Panc1 (cell line): Measurements from ENCODE around the gene RNF220. TPM values are rescaled to one million over a fixed set of nuclear protein-coding genes. Genes with fewer than 3 reads are reported as not detected.
A peak's percentile ranks its signal among the peaks of the same experiment; 100 is the strongest.

ENCODE experiments used
- ATAC-seq: fragments of 200-7000 bp; cut with Tn5 transposase; 2 replicates; pipeline ENCODE4 v1.9.1; 2020; ENCODE audit warnings: mild to moderate bottlenecking, moderate library complexity
- BruUV-seq: library from RNA; stranded (reverse); fragments of 400-500 nt; replicated peaks from 2 replicates; lab custom pipeline; 2021; lab: Mats Ljungman, UMichigan
- CTCF ChIA-PET: fragments of 300-600 bp; sonication (Branson Sonifier 250); formaldehyde crosslinking; loops from one replicate; lab custom pipeline; 2022; ENCODE audit warnings: antibody characterized with exemption; lab: Charles Lee
- POLR2A ChIA-PET: fragments of 300-600 bp; sonication (Branson Sonifier 250); formaldehyde crosslinking; loops from one replicate; lab custom pipeline; 2022; ENCODE audit warnings: antibody characterized with exemption; lab: Charles Lee
- DNase-seq: peaks from one replicate; pipeline ENCODE4 v3.0.0-alpha.2; 2010; ENCODE audit warnings: low read depth, low spot score
- H3K27ac ChIP-seq: 2 replicates; pipeline ENCODE4 v1.5.1; 2011; ENCODE audit warnings: mild to moderate bottlenecking, low read length, inconsistent platforms
- H3K27me3 ChIP-seq: fragments of 200-500 bp; sonication (Bioruptor generic); 2 replicates; pipeline ENCODE4 v1.6.0; 2014; ENCODE audit warnings: low read length, inconsistent platforms; ENCODE audit not compliant: control insufficient read depth, insufficient read depth
- H3K36me3 ChIP-seq: fragments of 200-500 bp; sonication (Bioruptor generic); 2 replicates; pipeline ENCODE4 v1.5.1; 2014; ENCODE audit warnings: inconsistent platforms, mild to moderate bottlenecking, low read length, moderate library complexity; ENCODE audit not compliant: control insufficient read depth, insufficient read depth
- H3K4me1 ChIP-seq: 2 replicates; pipeline ENCODE4 v1.5.1; 2011; ENCODE audit warnings: inconsistent platforms, mild to moderate bottlenecking, low read length, moderate library complexity; ENCODE audit not compliant: control insufficient read depth, insufficient read depth
- H3K4me3 ChIP-seq, 2 experiments: 2 replicates each; pipeline ENCODE4 v1.5.1; 2011 to 2012; ENCODE audit warnings: low read depth in 2 of 2, low read length in 2 of 2, mild to moderate bottlenecking in 2 of 2, inconsistent platforms in 1 of 2, moderate library complexity in 1 of 2
- H3K9me3 ChIP-seq: fragments of 200-500 bp; sonication (Bioruptor generic); 2 replicates; pipeline ENCODE4 v1.5.1; 2014; ENCODE audit warnings: low read depth, mild to moderate bottlenecking, inconsistent platforms, low read length, moderate library complexity; ENCODE audit not compliant: control insufficient read depth, insufficient read depth
- CTCF ChIP-seq: fragments of 450-650 bp; IDR thresholded peaks from 2 replicates; pipeline ENCODE4 v1.5.1; 2017; ENCODE audit warnings: mild to moderate bottlenecking
- POLR2AphosphoS5 ChIP-seq: IDR thresholded peaks from 2 replicates; pipeline ENCODE4 v1.6.1; 2012; ENCODE audit warnings: mild to moderate bottlenecking, low read depth, low read length, moderate library complexity
- REST ChIP-seq, 2 experiments: IDR thresholded peaks; 2 replicates each; pipeline ENCODE4 v1.6.1; 2011 to 2012; ENCODE audit warnings: low read depth in 2 of 2, control low read depth in 1 of 2, low read length in 1 of 2, mild to moderate bottlenecking in 1 of 2, moderate library complexity in 1 of 2; ENCODE audit not compliant: insufficient read depth in 1 of 2
- SIN3A ChIP-seq: IDR thresholded peaks from 2 replicates; pipeline ENCODE4 v1.6.1; 2012; ENCODE audit warnings: low read depth, mild to moderate bottlenecking, low read length, moderate library complexity, borderline replicate concordance; ENCODE audit not compliant: insufficient read depth
- TCF7L2 ChIP-seq: IDR thresholded peaks from 2 replicates; pipeline ENCODE4 v1.6.1; 2011; ENCODE audit warnings: mild to moderate bottlenecking, low read depth, low read length, inconsistent platforms
- in situ Hi-C: cut with HindIII; loops from 2 replicates; pipeline ENCODE4 v1.10.0; 2016; ENCODE audit warnings: low sequenced_read_pairs, low pct_unique_long_range_greater_than_20kb
- intact Hi-C: fragments of 100-400 bp; cut with micrococcal nuclease; formaldehyde crosslinking; loops from one replicate; pipeline ENCODE4 v1.10.0; 2022; ENCODE audit not compliant: unreplicated experiment
- total RNA-seq: library from RNA; stranded (reverse); gene quantifications from one replicate; pipeline ENCODE4 v1.2.1, GENCODE V29; 2021; ENCODE audit not compliant: unreplicated experiment

The RNF220 gene
- total RNA-seq, 1 experiment from 2014 or later: 64.9 TPM

GRCh38 chr1:44419901-44420300 lies 14.8 kb downstream of the RNF220 start:
- no peak for DNase-seq
- H3K9me3 ChIP-seq: no peaks in the 10 kb centered on the region
- intact Hi-C loops (no loop called here), in situ Hi-C loops (no loop called here)
- H3K4me3 ChIP-seq: no peak overlapping the region
- 0 out of 2 replicates have a peak overlapping the region, but pooled peaks have one; percentile 9 for H3K27ac ChIP-seq
- POLR2A ChIA-PET: no interaction called here
- no TSS peak for BruUV-seq
- no peaks in the 10 kb centered on the region for H3K36me3 ChIP-seq
- peaks cover 32% of the 10 kb centered on the region for H3K4me1 ChIP-seq
- TF ChIP-seq CTCF: no peak
- no peak for TF ChIP-seq TCF7L2
- no peak for TF ChIP-seq POLR2AphosphoS5
- TF ChIP-seq SIN3A: no peak
- TF ChIP-seq REST (IDR thresholded peaks at IDR 0.05; ENCODE audit: insufficient read depth in 1 of 2, low read depth in 2 of 2, low read length in 1 of 2): no peak
- CTCF ChIA-PET: interaction anchor here (0.6 kb wide), 1 partner anchor 59 kb away, joined by 3 read pairs; no protein-coding TSS in a partner anchor
- no peak for ATAC-seq
- no peaks in the 10 kb centered on the region for H3K27me3 ChIP-seq

GRCh38 chr1:44420535-44420934 lies 15.5 kb downstream of the RNF220 start:
- no peak for ATAC-seq
- no peak for TF ChIP-seq SIN3A
- TF ChIP-seq TCF7L2: no peak
- no peak for TF ChIP-seq CTCF
- TF ChIP-seq POLR2AphosphoS5: no peak
- no peak for TF ChIP-seq REST (IDR thresholded peaks at IDR 0.05; ENCODE audit: insufficient read depth in 1 of 2, low read depth in 2 of 2, low read length in 1 of 2)
- intact Hi-C loops: no loop called here

More at GRCh38 chr1:44420535-44420934, 15.5 kb downstream of the RNF220 start:
- H3K27ac ChIP-seq: no peak overlapping the region
- no peak overlapping the region for H3K4me3 ChIP-seq
- ChIA-PET CTCF (no interaction called here), POLR2A (no interaction called here)
- no peaks in the 10 kb centered on the region for H3K36me3 ChIP-seq
- peaks cover 37% of the 10 kb centered on the region for H3K4me1 ChIP-seq
- DNase-seq: no peak
- no peaks in the 10 kb centered on the region for H3K27me3 ChIP-seq
- BruUV-seq: no TSS peak
- in situ Hi-C loops: no loop called here
- H3K9me3 ChIP-seq: no peaks in the 10 kb centered on the region
